Left lung (tissue), 10 donors: ENCODE data around the gene CACNG8. TPM values are rescaled to one million over a fixed set of nuclear protein-coding genes. Genes with fewer than 3 reads are reported as not detected.
"Not testable (repeated sequence)": the region's sequence is repeated elsewhere in the genome, so short reads cannot be mapped to it uniquely, and the experiment has no call there.

ENCODE experiments used
- ATAC-seq: fragments of 200-7000 bp; cut with Tn5 transposase; one replicate; pipeline ENCODE4 v1.9.1; 2020; ENCODE audit warnings: moderate library complexity
- DNase-seq, 4 donors: peaks; one replicate each; pipeline ENCODE4 v3.0.0-alpha.2; 2013 to 2020
- H3K27ac ChIP-seq, 2 donors: fragments of 200-600 bp; sonication (generic) in 1 of 2; one replicate each; pipeline versions ENCODE4 v1.5.0 to v1.8.0; 2020 to 2021
- H3K27me3 ChIP-seq, 2 donors: fragments of 200-600 bp; sonication (generic) in 1 of 2; one replicate each; pipeline versions ENCODE4 v1.5.0 to v1.8.0; 2020 to 2021
- H3K36me3 ChIP-seq, 2 donors: fragments of 200-600 bp; sonication (generic) in 1 of 2; one replicate each; pipeline versions ENCODE4 v1.5.0 to v1.8.0; 2020 to 2021
- H3K4me1 ChIP-seq, 2 donors: fragments of 200-600 bp; one replicate each; pipeline ENCODE4 v1.8.0; 2021
- H3K4me3 ChIP-seq, 2 donors: fragments of 200-600 bp; sonication (generic) in 1 of 2; one replicate each; pipeline versions ENCODE4 v1.5.0 to v1.8.0; 2020 to 2021; ENCODE audit warnings: mild to moderate bottlenecking in 1 of 2
- H3K9me3 ChIP-seq, 2 donors: fragments of 200-600 bp; sonication (generic) in 1 of 2; one replicate each; pipeline versions ENCODE4 v1.5.0 to v1.8.0; 2020 to 2021
- intact Hi-C, 2 donors: fragments of 100-400 bp; cut with DNase I; formaldehyde crosslinking; loops; one replicate each; pipeline versions ENCODE4 v1.11.2 to v1.14.2; 2022
- polyA plus RNA-seq, 6 donors: library from polyadenylated mRNA; unstranded; fragments of 120-200 nt; gene quantifications; one replicate each; pipeline ENCODE4 v1.2.1, GENCODE V29; 2013; ENCODE audit not compliant: insufficient read length in 6 of 6
- total RNA-seq, 2 donors: library from RNA; stranded (reverse); fragmentation: NEBNext Ultra II Directional; extraction: Animal tissue kit (Norgen Biotek cat#: 25700); gene quantifications; one replicate each; pipeline ENCODE4 v1.2.1, GENCODE V29; 2021
- TF ChIP-seq, protein P1 (sequence below), 2 donors: fragments of 200-600 bp; sonication (generic) in 1 of 2; IDR thresholded peaks; one replicate each; pipeline versions ENCODE4 v1.5.0 to v1.8.0; 2021; ENCODE audit warnings: antibody characterized with exemption in 2 of 2
- donor health status: DM: no; HTN: yes; CAD: no.
- donor health status: DM: no; HTN: no; CAD: no.

The CACNG8 gene
- total and polyA plus RNA-seq, 8 donors: 0.03 to 0.15 (median 0.08) TPM; not detected in 1

DNA sequence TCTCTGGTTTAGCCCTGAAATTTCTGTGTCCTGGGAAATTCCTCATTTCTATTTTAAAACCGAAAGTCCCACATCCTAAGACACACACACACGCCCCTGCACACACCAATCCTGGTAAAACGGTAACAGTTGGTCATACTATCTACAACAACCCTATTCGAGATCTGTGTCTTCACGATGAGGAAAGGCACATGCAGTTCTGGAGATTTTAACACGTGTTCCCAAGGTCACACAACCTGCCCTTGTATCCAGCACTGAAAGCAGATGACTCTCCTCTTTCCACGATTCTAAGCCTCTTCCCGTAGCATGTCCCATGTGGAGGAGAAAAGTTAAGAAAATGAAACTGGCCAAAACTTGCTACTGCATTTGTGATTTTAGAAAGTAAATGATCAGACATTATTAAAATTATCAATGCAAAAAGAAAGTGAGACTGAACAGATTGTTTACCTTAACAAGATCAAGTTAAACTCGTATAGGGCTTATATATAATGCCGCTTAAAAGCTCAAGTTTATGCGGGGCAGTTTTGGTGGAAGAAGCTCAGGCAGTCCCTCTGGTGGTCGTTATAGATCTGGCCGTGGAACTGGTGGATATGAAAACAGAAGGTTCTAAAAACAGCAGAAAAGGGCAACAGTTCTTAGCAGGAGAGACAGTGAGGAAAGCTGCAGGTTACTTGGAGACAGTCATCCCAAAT lies 68.3 kb downstream of the CACNG8 start:
- Histone ChIP-seq H3K27ac (no peak overlapping the region), H3K36me3 (no peaks in the 10 kb centered on the region), H3K4me1 (peaks cover 0 to 13% of the 10 kb centered on the region in 2 donors), H3K9me3 (no peaks in the 10 kb centered on the region), H3K27me3 (peaks cover 0 to 59% of the 10 kb centered on the region in 2 donors), H3K4me3 (no peak overlapping the region)
- intact Hi-C loops: no loop called here
- TF ChIP-seq, protein P1, sequence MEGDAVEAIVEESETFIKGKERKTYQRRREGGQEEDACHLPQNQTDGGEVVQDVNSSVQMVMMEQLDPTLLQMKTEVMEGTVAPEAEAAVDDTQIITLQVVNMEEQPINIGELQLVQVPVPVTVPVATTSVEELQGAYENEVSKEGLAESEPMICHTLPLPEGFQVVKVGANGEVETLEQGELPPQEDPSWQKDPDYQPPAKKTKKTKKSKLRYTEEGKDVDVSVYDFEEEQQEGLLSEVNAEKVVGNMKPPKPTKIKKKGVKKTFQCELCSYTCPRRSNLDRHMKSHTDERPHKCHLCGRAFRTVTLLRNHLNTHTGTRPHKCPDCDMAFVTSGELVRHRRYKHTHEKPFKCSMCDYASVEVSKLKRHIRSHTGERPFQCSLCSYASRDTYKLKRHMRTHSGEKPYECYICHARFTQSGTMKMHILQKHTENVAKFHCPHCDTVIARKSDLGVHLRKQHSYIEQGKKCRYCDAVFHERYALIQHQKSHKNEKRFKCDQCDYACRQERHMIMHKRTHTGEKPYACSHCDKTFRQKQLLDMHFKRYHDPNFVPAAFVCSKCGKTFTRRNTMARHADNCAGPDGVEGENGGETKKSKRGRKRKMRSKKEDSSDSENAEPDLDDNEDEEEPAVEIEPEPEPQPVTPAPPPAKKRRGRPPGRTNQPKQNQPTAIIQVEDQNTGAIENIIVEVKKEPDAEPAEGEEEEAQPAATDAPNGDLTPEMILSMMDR (IDR thresholded peaks at IDR 0.05): no peak
- ATAC-seq: no peak
- no peak for DNase-seq

DNA sequence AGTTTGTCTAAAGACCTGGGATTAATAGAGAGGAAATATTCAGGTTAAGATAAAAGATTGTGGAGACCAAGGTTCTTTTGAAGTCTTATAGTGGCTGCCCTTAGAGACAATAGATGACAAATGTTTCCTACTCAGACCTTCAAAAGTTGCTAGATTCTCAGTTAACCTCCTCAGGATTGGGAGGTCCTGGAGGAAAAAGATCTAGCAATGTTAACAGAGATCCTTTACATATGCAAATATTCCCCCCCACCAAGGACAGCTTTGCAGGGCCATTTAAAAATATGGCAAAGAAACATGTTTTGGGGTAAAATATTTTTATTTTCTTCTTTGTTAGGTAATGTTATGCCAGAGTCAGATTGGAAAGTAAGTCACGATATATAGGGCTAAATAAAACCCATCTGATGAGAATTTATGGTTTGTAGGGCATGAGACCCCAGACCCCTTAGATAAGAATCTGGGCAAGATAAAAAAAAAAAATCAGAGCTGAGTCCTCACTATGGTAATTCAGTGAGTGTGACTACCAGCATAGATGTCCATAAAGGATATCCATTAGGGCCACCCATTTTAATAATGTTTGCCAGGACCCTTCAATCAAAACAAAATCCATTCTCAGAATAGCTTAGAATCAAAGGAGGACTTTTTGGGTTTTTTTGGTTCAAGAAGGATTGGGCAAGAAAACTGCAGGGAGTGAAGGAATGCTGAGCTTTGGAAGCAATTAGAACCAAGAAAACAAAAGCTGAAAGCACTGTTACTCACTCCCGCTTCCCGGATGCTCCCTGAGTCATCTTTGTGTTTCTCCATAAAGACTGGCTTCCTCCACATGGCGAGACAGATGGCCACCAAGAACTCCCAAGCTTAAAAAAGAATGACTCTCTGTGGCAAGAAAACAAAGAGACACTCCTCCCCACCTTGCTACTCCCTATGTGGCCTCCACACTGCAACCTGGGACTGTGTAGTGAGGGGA lies 72.8 kb downstream of the CACNG8 start:
- H3K27me3 ChIP-seq: peaks cover 0 to 43% of the 10 kb centered on the region in 2 donors
- DNase-seq: no peak
- no peak overlapping the region for H3K27ac ChIP-seq
- H3K4me3 ChIP-seq: no peak overlapping the region
- intact Hi-C loops: no loop called here
- peak; percentile 17 for ATAC-seq
- H3K9me3 ChIP-seq: no peaks in the 10 kb centered on the region
- H3K36me3 ChIP-seq: peaks cover 0 to 2% of the 10 kb centered on the region in 2 donors
- TF ChIP-seq, protein P1 (IDR thresholded peaks at IDR 0.05): no peak
- peaks cover 0 to 5% of the 10 kb centered on the region in 2 donors for H3K4me1 ChIP-seq

DNA sequence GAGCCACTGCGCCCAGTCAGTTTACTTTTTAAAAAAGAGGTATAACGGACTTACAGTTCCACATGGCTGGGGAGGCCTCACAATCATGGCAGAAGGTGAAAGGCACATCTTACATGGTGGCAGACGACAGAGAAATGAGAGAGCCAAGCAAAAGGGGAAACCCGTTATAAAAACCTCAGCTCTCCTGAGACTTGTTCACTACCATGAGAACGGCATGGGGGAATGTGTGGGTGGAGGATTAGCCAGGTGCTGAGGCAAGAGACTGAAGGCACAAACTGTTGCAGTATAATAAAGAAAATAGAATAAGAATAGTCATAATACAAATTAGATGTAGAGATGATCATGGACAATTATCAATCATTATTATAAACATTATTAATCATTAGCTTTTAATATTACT lies 73.8 kb downstream of the CACNG8 start:
- H3K4me3 ChIP-seq, DNase-seq, H3K4me1 ChIP-seq, H3K36me3 ChIP-seq, ATAC-seq, intact Hi-C loops, H3K27ac ChIP-seq, H3K9me3 ChIP-seq: not testable (repeated sequence)
- H3K27me3 ChIP-seq: peaks cover 0 to 39% of the 10 kb centered on the region in 2 donors

Other genes with a start within 250 kb of the CACNG8 start
- 10 to 100 TPM in 1 of 2 donors, 1 to 10 TPM in 1; 2.5 to 12.2 TPM for gene NLRP12, start 138.6 kb upstream of the CACNG8 start, total RNA-seq
- under 1 TPM; 0.28 to 0.63 (median 0.46) TPM for gene NLRP12, start 138.6 kb upstream of the CACNG8 start, polyA plus RNA-seq
- 100 to 1,000 TPM; 164 to 197 TPM for gene MYADM, start 95.1 kb upstream of the CACNG8 start, total RNA-seq
- 100 to 1,000 TPM in 2 of 6 donors, 10 to 100 TPM in 4; 58.9 to 111 (median 89.3) TPM for gene MYADM, start 95.1 kb upstream of the CACNG8 start, polyA plus RNA-seq
- not detected for gene PRKCG, start 80.7 kb upstream of the CACNG8 start, total RNA-seq
- under 1 TPM in 5 of 6 donors, not detected in 1; 0.10 to 0.78 (median 0.18) TPM for gene PRKCG, start 80.7 kb upstream of the CACNG8 start, polyA plus RNA-seq
- not detected for gene CACNG7, start 53.7 kb upstream of the CACNG8 start, total RNA-seq
- gene CACNG7, start 53.7 kb upstream of the CACNG8 start, polyA plus RNA-seq: under 1 TPM in 1 of 6 donors, not detected in 5; 0.06 TPM
- 1 to 10 TPM in 1 of 2 donors, not detected in 1; 2.5 TPM for gene CACNG6, start 28.7 kb downstream of the CACNG8 start, total RNA-seq
- gene CACNG6, start 28.7 kb downstream of the CACNG8 start, polyA plus RNA-seq: 1 to 10 TPM in 1 of 6 donors, under 1 TPM in 5; 0.17 to 1.2 (median 0.41) TPM
- gene VSTM1, start 101.0 kb downstream of the CACNG8 start, total RNA-seq: 10 to 100 TPM in 1 of 2 donors, under 1 TPM in 1; 0.44 to 12.1 TPM
- under 1 TPM in 4 of 6 donors, not detected in 2; 0.20 to 0.32 (median 0.29) TPM for gene VSTM1, start 101.0 kb downstream of the CACNG8 start, polyA plus RNA-seq
- not detected for gene TARM1, start 118.4 kb downstream of the CACNG8 start, total RNA-seq
- gene TARM1, start 118.4 kb downstream of the CACNG8 start, polyA plus RNA-seq: under 1 TPM in 5 of 6 donors, not detected in 1; 0.24 to 0.46 (median 0.31) TPM
- 10 to 100 TPM; 13.2 to 57.1 TPM for gene OSCAR, start 137.9 kb downstream of the CACNG8 start, total RNA-seq
- gene OSCAR, start 137.9 kb downstream of the CACNG8 start, polyA plus RNA-seq: under 1 TPM; 0.43 to 0.70 (median 0.56) TPM
- gene NDUFA3, start 139.9 kb downstream of the CACNG8 start, total RNA-seq: 100 to 1,000 TPM in 1 of 2 donors, 10 to 100 TPM in 1; 81.9 to 126 TPM
- gene NDUFA3, start 139.9 kb downstream of the CACNG8 start, polyA plus RNA-seq: 100 to 1,000 TPM in 3 of 6 donors, 10 to 100 TPM in 3; 60.4 to 117 (median 96.6) TPM
- gene TFPT, start 152.7 kb downstream of the CACNG8 start, total RNA-seq: 10 to 100 TPM; 17.4 to 18.7 TPM
- gene TFPT, start 152.7 kb downstream of the CACNG8 start, polyA plus RNA-seq: 10 to 100 TPM; 14.3 to 19.9 (median 18.6) TPM
- 10 to 100 TPM; 46.8 to 49.5 TPM for gene PRPF31, start 152.8 kb downstream of the CACNG8 start, total RNA-seq
- gene PRPF31, start 152.8 kb downstream of the CACNG8 start, polyA plus RNA-seq: 10 to 100 TPM; 56.7 to 65.3 (median 63.5) TPM
- 10 to 100 TPM; 35.2 to 46.0 TPM for gene CNOT3, start 174.8 kb downstream of the CACNG8 start, total RNA-seq
- gene CNOT3, start 174.8 kb downstream of the CACNG8 start, polyA plus RNA-seq: 10 to 100 TPM; 59.2 to 75.0 (median 64.0) TPM
- 1 to 10 TPM; 5.4 to 6.5 TPM for gene LENG1, start 196.8 kb downstream of the CACNG8 start, total RNA-seq
- gene LENG1, start 196.8 kb downstream of the CACNG8 start, polyA plus RNA-seq: 10 to 100 TPM in 1 of 6 donors, 1 to 10 TPM in 5; 6.6 to 10.9 (median 8.2) TPM
- gene TMC4, start 210.2 kb downstream of the CACNG8 start, total RNA-seq: 10 to 100 TPM; 45.3 to 74.0 TPM
- 10 to 100 TPM; 29.1 to 39.7 (median 32.0) TPM for gene TMC4, start 210.2 kb downstream of the CACNG8 start, polyA plus RNA-seq
- gene MBOAT7, start 226.6 kb downstream of the CACNG8 start, total RNA-seq: 100 to 1,000 TPM in 1 of 2 donors, 10 to 100 TPM in 1; 98.5 to 102 TPM
- 10 to 100 TPM; 48.1 to 61.8 (median 51.7) TPM for gene MBOAT7, start 226.6 kb downstream of the CACNG8 start, polyA plus RNA-seq
- 10 to 100 TPM; 32.2 to 34.4 TPM for gene TSEN34, start 228.4 kb downstream of the CACNG8 start, total RNA-seq
- gene TSEN34, start 228.4 kb downstream of the CACNG8 start, polyA plus RNA-seq: 10 to 100 TPM; 39.7 to 60.6 (median 45.6) TPM
- 1,000 to 10,000 TPM; 1,023 to 1,099 TPM for gene RPS9, start 237.9 kb downstream of the CACNG8 start, total RNA-seq
- gene RPS9, start 237.9 kb downstream of the CACNG8 start, polyA plus RNA-seq: 1,000 to 10,000 TPM; 1,996 to 2,208 (median 2,085) TPM